Left cardiac atrium (tissue), 4 donors: ENCODE data around the gene JOSD2. TPM values are rescaled to one million over a fixed set of nuclear protein-coding genes. Genes with fewer than 3 reads are reported as not detected.
"Not testable (repeated sequence)": the region's sequence is repeated elsewhere in the genome, so short reads cannot be mapped to it uniquely, and the experiment has no call there.

Source experiments
- ATAC-seq, 2 donors: fragments of 200-7000 bp; cut with Tn5 transposase; one replicate each; pipeline ENCODE4 v1.9.1; 2020; ENCODE audit warnings: mild to moderate bottlenecking in 2 of 2, moderate library complexity in 2 of 2
- DNase-seq: peaks from one replicate; pipeline ENCODE4 v3.0.0-alpha.2; 2020
- intact Hi-C, 2 donors: fragments of 100-400 bp; cut with DNase I; formaldehyde crosslinking; loops; one replicate each; pipeline versions ENCODE4 v1.14.1 to v1.15.1; 2022 to 2023
- total RNA-seq, 2 donors: library from RNA; stranded (reverse); fragmentation: NEBNext Ultra II Directional; extraction: Animal tissue kit (Norgen Biotek cat#: 25700); gene quantifications; one replicate each; pipeline ENCODE4 v1.2.1, GENCODE V29; 2021
- donor health status: DM: no; HTN: yes; CAD: no.
- donor health status: DM: no; HTN: yes; CAD: no; lungs with severe emphysema.
- donor health status: DM: yes; HTN: yes; CAD: no.
- donor health status: Dilated cardiomyopathy.

The JOSD2 gene
- total RNA-seq, 2 donors from 2014 or later: 27.3 to 36.7 TPM

DNA sequence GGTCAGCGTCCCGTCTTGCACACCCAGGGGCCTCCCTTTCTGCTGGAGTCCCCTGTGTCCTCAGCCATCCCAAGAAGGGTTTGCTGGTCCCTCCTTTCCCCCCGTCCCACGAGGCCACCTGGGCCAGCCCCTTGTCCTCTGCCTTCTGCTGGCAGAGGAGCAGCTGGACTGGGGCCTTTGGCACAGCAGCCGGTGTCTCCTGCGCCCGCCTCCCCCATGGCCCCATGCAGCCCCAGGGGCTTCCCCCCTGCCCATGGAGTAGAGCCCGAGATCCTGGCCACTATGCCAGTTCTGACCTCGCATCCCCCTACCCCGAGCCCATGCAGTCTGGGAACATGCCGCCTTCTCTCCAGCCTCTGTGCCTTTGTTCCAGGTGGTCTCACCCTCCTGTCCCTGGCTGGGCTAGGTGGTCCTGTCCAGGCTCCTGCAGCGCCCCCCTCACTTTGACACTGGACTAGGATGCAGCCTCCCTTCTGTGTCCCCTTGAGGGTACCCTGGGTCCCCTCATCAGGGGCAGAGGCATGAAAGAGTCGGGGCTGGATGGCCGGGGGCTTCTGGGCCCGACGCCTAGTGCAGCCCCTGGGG lies 28.6 kb downstream of the JOSD2 start:
- intact Hi-C loops: no loop called here
- DNase-seq: no peak

DNA sequence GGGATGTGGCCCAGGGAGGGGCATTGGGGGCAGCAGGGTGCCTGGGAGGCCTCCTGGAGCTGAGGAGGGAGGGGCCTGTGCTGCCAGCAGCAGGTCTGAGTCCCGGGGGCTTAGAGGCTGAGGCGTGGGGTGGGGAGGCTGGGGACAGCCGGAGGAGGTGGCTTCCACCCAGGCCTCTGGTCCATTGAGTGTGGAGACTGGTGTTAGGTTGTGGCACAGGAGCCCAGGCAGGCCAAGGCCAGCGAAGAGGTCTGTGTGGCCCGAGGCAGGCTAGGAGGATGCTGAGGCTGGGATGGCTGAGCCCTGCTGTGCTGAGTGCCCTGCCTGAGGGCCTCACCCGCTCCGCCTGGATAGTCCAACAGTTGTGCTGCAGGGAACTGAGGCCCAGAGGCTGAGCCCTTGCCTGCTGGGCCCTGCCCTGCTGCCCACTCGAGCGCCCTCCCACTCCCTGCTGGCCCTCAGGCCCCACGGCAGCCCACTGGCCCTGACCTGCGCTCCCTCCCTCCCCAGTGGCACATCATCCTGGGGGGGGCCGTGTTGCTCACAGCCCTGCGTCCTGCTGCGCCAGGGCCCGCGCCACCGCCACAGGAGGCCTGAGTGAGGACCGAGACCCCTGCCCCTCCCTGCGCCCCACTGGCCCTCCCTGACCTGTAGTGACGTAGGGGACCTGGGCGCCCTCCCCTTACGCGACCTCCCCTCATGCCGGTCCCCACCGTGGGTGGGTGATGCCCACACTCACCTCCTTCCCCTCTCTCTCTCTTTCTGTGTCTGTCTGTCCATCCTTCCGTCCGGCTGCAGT lies 29.4 kb downstream of the JOSD2 start:
- intact Hi-C loops: no loop called here
- ATAC-seq (no peak), DNase-seq (no peak)

More for the DNA sequence above, 28.6 kb downstream of the JOSD2 start:
- no peak for ATAC-seq

DNA sequence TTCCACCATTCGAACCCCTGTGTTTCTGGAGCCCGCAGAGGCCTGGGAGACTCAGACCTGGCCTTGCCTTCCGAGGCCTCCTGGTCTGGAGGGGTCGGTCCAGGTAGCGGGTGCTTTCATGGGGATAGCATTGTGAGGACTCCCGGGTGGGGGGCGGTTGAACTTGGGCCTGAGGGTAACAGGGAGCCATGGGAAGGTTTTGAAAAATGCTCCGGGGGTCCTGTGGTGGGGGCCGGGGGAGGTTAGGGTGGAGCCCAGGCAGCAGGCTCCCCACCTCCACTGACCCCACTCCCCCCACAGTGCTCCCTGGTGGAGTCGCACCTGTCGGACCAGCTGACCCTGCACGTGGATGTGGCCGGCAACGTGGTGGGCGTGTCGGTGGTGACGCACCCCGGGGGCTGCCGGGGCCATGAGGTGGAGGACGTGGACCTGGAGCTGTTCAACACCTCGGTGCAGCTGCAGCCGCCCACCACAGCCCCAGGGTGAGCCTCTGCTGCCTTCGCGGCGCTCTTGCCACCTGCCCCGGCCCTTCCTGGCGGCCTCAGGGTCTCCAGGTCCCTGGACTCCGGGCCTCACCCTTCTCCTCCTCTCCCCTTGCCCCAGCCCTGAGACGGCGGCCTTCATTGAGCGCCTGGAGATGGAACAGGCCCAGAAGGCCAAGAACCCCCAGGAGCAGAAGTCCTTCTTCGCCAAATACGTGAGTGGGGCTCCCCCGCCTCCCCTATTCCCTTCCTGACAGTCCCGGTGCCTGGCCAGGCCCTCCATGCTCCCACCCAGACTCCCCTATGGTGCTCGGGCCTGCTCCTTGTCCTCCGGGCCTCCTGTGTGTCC lies 30.5 kb downstream of the JOSD2 start:
- DNase-seq (no peak), ATAC-seq (no peak)
- intact Hi-C loops: no loop called here

GRCh38 chr19:50479761-50480251 lies 31.2 kb downstream of the JOSD2 start:
- intact Hi-C loops: no loop called here
- ATAC-seq: no peak
- DNase-seq: no peak

GRCh38 chr19:50478901-50479715 lies 31.9 kb downstream of the JOSD2 start:
- ATAC-seq: no peak
- DNase-seq: no peak
- intact Hi-C loops: no loop called here

DNA sequence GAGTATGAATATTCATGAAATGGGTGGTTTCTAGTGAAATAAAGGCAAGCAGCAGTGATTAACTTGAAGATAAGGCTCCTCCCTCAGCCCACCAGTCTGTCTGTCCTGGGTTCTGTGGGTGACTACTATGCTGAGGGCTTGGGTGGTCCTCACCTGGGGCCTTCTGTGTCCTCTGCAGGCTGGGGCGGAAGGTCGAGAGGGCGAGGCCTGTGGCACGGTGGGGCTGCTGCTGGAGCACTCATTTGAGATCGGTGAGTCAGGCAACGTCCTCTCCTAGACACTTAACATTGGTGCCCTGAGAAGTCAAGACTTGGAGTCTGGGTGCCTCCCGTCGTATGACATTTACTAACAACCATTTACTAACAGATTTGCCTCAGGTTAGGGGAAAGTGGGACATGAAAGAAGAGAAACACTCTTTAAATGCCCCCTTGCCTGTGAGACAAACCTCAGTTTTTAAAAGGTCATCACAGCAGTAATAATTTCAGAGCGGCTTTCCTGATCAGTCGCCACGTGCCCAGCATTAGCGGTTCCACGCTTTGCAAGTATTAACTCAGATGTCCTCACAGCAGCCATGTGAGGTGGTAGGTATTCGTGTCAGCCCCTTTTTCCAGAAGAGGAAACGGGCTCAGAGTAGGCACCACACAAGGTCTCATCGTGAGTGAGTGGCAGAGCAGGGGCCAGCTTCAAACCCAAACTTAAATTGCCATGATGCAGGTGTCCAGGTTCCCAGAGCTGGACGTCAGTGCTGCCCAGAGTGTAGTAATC lies 33.1 kb downstream of the JOSD2 start:
- intact Hi-C loops: no loop called here
- ATAC-seq (no peak), DNase-seq (no peak)

GRCh38 chr19:50476907-50477238 lies 34.1 kb downstream of the JOSD2 start:
- DNase-seq: no peak
- ATAC-seq: no peak
- intact Hi-C loops: no loop called here

- intact Hi-C loops: no loop called here
- ATAC-seq (peak; percentile 96 to 97), DNase-seq (peak; percentile 92)
These were observed 34.6 kb downstream of the JOSD2 start, which contains the start of the genes EMC10 and GARIN5A for GRCh38 chr19:50476224-50476906. TSS of gene EMC10 (plus strand) at chr19:50476507. CDS start at chr19:50476545, 38 bp downstream. TSS of gene GARIN5A (minus strand) at chr19:50476848. CDS start at chr19:50476388, 460 bp downstream.

DNA sequence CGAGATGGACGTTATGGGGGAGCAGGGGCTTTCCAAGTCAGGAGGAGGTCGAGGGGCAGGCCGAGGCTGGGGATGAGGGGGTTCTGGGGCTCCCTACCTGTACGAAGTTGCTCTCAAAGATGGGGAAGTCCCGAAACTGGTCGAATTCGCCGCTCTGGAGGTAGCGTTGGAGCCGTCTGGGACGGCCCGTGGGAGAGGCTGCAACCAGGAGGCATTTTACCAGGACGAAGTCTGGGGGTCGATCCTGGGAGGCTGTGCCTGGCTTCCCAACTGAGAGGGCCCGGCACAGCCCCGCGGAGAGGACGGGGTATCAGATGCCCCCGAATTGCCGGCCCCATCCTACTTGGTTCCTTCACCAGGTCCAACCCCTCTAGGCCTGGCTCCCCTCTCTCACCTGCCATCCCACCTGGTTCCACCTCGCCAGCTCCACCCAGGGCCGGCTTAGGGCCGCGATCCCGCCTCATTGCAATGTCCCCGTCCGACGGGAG lies 35.2 kb downstream of the JOSD2 start:
- ATAC-seq (no peak), DNase-seq (no peak)
- intact Hi-C loops: no loop called here

GRCh38 chr19:50475101-50475568 lies 35.9 kb downstream of the JOSD2 start:
- intact Hi-C loops: no loop called here
- no peak for ATAC-seq
- no peak for DNase-seq

- intact Hi-C loops, DNase-seq, ATAC-seq: not testable (repeated sequence)
These were observed 37.7 kb downstream of the JOSD2 start for GRCh38 chr19:50473336-50473735.

DNA sequence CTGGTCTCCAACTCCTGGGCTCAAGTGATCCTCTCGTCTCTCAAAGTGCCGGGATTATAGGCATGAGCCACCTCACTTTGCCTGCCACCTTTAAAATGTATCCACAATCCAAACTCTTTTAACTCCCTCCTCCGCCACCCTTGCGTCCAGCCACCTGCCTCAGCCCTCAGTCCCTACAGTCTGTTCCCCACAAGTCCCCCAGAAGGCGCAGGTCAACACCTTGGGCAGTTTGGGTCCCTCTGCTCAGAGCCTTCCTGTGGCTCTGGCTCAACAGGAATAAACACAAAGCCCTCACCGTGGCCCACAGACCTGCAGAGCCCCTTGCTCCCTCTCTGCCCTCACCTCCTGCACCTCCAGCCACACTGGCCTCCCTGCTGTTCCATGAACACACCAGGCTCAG lies 42.2 kb downstream of the JOSD2 start:
- DNase-seq (no peak), ATAC-seq (no peak)
- intact Hi-C loops: no loop called here

GRCh38 chr19:50467566-50467965 lies 43.4 kb downstream of the JOSD2 start:
- intact Hi-C loops: no loop called here
- DNase-seq: no peak
- ATAC-seq: no peak

GRCh38 chr19:50466706-50467039 lies 44.3 kb downstream of the JOSD2 start:
- intact Hi-C loops: no loop called here
- ATAC-seq (no peak), DNase-seq (no peak)

DNA sequence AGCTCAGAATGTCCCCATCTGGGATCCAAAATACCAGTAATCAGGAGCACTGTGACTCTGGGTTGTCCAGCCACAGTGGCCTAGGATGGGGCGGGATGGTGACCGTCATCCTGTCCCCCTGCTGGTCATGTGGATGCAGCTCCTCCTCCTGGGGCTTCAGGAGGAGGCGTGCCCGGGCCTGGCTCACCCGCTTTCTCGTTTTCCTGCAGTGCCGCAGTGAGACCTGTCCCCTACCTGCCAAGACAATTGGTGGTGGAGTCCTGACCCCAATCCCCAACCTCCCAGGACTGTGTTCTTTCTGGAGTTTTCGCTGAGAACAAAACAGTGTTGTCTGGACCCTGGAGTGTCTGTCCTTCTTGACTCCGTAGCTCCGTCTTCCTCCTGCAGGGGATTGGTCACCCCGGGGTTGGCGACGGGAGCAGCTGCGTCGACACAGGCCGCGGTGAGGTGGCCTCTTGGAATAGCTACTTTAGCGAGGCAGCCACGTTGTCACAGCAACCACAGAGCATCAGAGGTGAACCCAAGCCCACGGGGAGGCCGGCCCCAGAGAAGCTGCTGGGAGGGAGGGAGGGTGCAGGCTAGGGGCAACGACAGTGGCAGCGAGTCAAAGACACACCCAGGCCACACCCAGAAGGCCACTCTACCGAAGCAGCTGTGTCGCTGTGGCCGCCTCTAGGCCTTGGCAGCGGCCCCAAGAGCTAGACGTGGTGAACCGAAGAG lies 44.8 kb downstream of the JOSD2 start:
- intact Hi-C loops: no loop called here
- ATAC-seq (peak in 1 of 2 donors; percentile 38), DNase-seq (no peak)

DNA sequence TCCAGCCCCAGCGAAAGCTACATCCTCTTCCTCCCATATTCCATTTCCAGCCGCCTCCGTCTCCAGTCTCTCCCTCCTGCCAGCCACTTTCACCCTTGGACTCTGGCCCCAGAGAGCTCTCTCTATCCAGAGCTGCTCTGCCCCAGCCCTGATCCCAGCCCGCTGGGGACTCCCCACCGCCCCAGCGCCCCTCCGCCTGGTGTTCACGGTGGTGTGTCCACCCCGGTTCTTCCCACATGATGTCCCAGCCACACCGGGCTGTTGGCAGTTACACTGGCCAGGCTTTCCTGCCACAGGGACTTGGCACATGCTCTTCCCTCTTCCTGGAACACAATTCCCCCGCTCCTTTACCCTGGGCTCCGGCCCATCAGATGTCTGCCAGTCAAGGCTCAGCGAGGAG lies 46.0 kb downstream of the JOSD2 start:
- DNase-seq: no peak
- intact Hi-C loops: loop anchor here in 1 of 2 donors (5.0 kb wide), 1 partner anchor 98 kb away; the partner anchor contains the start of gene NAPSA
- no peak for ATAC-seq

DNA sequence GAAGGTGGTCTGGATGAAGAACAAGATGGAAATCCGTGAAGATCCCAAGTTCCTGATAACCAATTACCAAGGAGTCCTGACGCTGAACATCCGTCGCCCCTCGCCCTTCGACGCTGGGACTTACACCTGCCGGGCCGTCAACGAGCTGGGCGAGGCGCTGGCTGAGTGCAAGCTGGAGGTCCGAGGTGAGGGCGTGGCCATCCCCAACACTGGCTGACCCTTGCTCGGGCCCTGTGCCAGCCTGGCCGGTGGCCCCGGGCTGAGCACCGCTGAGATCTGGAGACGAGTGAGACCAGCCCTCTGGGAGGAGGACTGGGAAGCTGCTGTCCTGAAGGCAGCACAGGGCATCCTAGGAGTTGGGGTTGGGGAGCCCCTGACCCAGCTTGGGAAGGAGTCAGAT lies 46.6 kb downstream of the JOSD2 start:
- DNase-seq: no peak
- ATAC-seq: no peak
- intact Hi-C loops: loop anchor here in 1 of 2 donors (5.0 kb wide), 1 partner anchor 97 kb away; the partner anchor contains the start of gene NAPSA
